ENCODE measurements around the gene TFAP2E.

Gene TFAP2E

DNA sequence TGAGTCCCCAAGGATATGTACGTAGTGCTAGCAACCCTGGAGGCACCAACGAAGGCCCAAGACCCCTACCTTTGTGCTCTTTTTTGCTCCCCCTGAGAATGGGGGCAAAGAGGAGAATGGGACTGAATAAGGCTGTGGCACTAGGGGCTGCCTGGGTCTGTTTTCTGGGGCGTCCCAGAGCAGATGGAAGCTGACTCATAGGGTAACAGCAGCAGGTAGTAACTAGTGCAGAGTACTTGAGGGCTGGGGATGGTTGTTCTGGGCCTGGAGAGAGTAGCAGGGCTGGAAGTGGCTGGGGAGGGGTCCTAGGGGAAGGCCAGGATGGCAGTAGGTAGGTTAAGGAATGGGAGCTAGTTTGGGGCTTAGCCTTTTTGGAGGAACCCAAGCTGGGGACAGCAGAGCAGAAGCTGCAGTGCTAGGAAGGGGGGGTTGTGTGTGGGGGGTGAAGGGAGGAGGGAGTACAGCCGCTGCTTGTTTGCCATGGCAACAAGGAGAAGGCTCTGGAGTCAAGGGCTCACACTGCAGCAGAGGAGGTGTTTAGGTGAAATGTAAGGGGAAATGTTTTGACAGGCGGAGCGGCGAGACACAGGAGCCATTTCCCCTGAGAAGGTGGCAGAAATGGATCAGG lies 13.7 kb upstream of the TFAP2E start:
- H2AFZ ChIP-seq, result no peak overlapping the region
- no peaks in the 10 kb centered on the region for H3K9me3 ChIP-seq (ENCODE audit: control insufficient read depth, low read length)
- H3K4me2 ChIP-seq (ENCODE audit: low read length), result no peak overlapping the region
- H3K79me2 ChIP-seq, result peaks cover 2% of the 10 kb centered on the region
- no peaks in the 10 kb centered on the region for H3K36me3 ChIP-seq (ENCODE audit: control insufficient read depth, insufficient read depth, low read length)
- TF ChIP-seq, protein P1, sequence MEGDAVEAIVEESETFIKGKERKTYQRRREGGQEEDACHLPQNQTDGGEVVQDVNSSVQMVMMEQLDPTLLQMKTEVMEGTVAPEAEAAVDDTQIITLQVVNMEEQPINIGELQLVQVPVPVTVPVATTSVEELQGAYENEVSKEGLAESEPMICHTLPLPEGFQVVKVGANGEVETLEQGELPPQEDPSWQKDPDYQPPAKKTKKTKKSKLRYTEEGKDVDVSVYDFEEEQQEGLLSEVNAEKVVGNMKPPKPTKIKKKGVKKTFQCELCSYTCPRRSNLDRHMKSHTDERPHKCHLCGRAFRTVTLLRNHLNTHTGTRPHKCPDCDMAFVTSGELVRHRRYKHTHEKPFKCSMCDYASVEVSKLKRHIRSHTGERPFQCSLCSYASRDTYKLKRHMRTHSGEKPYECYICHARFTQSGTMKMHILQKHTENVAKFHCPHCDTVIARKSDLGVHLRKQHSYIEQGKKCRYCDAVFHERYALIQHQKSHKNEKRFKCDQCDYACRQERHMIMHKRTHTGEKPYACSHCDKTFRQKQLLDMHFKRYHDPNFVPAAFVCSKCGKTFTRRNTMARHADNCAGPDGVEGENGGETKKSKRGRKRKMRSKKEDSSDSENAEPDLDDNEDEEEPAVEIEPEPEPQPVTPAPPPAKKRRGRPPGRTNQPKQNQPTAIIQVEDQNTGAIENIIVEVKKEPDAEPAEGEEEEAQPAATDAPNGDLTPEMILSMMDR (IDR thresholded peaks at IDR 0.05), result no peak
- peaks cover 9% of the 10 kb centered on the region for H3K4me1 ChIP-seq
- no peak overlapping the region for H3K4me3 ChIP-seq (ENCODE audit: low read depth, low read length)
- H3K9ac ChIP-seq, result no peak overlapping the region
- H3K27ac ChIP-seq, result no peak overlapping the region
- no peaks in the 10 kb centered on the region for H3K27me3 ChIP-seq (ENCODE audit: control insufficient read depth, insufficient read depth, low read length)

DNA sequence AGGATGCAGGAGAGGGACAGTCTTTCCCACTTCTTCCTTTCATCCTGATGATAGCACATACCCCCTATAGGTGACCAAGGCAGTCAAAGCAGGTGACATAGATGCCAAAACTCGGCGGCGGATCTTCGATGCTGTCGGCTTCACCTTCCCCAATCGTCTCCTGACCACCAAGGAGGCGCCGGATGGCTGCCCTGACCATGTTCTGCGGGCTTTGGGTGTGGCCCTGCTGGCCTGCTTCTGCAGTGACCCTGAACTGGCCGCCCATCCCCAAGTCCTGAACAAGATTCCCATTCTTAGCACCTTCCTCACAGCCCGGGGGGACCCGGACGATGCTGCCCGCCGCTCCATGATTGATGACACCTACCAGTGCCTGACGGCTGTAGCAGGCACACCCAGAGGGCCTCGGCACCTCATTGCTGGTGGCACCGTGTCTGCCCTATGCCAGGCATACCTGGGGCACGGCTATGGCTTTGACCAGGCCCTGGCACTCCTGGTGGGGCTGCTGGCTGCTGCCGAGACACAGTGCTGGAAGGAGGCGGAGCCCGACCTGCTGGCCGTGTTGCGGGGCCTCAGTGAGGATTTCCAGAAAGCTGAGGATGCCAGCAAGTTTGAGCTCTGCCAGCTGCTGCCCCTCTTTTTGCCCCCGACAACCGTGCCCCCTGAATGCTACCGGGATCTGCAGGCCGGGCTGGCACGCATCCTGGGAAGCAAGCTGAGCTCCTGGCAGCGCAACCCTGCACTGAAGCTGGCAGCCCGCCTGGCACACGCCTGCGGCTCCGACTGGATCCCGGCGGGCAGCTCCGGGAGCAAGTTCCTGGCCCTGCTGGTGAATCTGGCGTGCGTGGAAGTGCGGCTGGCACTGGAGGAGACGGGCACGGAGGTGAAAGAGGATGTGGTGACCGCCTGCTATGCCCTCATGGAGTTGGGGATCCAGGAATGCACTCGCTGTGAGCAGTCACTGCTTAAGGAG lies 12.6 kb upstream of the TFAP2E start:
- Histone ChIP-seq H3K4me1 (peaks cover 4% of the 10 kb centered on the region), H3K36me3 (ENCODE audit: control insufficient read depth, insufficient read depth, low read length) (no peaks in the 10 kb centered on the region), H3K27me3 (ENCODE audit: control insufficient read depth, insufficient read depth, low read length) (no peaks in the 10 kb centered on the region), H3K27ac (no peak overlapping the region), H3K9ac (no peak overlapping the region), H3K9me3 (ENCODE audit: control insufficient read depth, low read length) (no peaks in the 10 kb centered on the region), H3K79me2 (peaks cover 2% of the 10 kb centered on the region), H3K4me2 (ENCODE audit: low read length) (no peak overlapping the region), H2AFZ (no peak overlapping the region), H3K4me3 (ENCODE audit: low read depth, low read length) (no peak overlapping the region)
- TF ChIP-seq, protein P1 (IDR thresholded peaks at IDR 0.05), result no peak

GRCh38 chr1:35561297-35561971 lies 11.7 kb upstream of the TFAP2E start:
- no peak overlapping the region for H3K4me2 ChIP-seq (ENCODE audit: low read length)
- no peak overlapping the region for H2AFZ ChIP-seq
- H3K4me1 ChIP-seq, result no peaks in the 10 kb centered on the region
- TF ChIP-seq, protein P1 (IDR thresholded peaks at IDR 0.05), result no peak
- H3K79me2 ChIP-seq, result no peaks in the 10 kb centered on the region
- no peak overlapping the region for H3K4me3 ChIP-seq (ENCODE audit: low read depth, low read length)
- H3K9ac ChIP-seq, result no peak overlapping the region
- no peaks in the 10 kb centered on the region for H3K36me3 ChIP-seq (ENCODE audit: control insufficient read depth, insufficient read depth, low read length)
- no peaks in the 10 kb centered on the region for H3K9me3 ChIP-seq (ENCODE audit: control insufficient read depth, low read length)
- no peak overlapping the region for H3K27ac ChIP-seq
- H3K27me3 ChIP-seq (ENCODE audit: control insufficient read depth, insufficient read depth, low read length), result no peaks in the 10 kb centered on the region

GRCh38 chr1:35561972-35562680 lies 11.0 kb upstream of the TFAP2E start:
- Histone ChIP-seq H3K27ac (no peak overlapping the region), H3K9ac (no peak overlapping the region), H2AFZ (no peak overlapping the region), H3K27me3 (ENCODE audit: control insufficient read depth, insufficient read depth, low read length) (no peaks in the 10 kb centered on the region), H3K4me1 (no peaks in the 10 kb centered on the region), H3K36me3 (ENCODE audit: control insufficient read depth, insufficient read depth, low read length) (no peaks in the 10 kb centered on the region), H3K79me2 (no peaks in the 10 kb centered on the region), H3K4me2 (ENCODE audit: low read length) (no peak overlapping the region), H3K4me3 (ENCODE audit: low read depth, low read length) (no peak overlapping the region), H3K9me3 (ENCODE audit: control insufficient read depth, low read length) (no peaks in the 10 kb centered on the region)
- TF ChIP-seq, protein P1 (IDR thresholded peaks at IDR 0.05), result no peak
